ENCODE data around the gene PSMB9.
"Not testable (repeated sequence)": the region's sequence is repeated elsewhere in the genome, so short reads cannot be mapped to it uniquely, and the experiment has no call there.

PSMB9 gene

DNA sequence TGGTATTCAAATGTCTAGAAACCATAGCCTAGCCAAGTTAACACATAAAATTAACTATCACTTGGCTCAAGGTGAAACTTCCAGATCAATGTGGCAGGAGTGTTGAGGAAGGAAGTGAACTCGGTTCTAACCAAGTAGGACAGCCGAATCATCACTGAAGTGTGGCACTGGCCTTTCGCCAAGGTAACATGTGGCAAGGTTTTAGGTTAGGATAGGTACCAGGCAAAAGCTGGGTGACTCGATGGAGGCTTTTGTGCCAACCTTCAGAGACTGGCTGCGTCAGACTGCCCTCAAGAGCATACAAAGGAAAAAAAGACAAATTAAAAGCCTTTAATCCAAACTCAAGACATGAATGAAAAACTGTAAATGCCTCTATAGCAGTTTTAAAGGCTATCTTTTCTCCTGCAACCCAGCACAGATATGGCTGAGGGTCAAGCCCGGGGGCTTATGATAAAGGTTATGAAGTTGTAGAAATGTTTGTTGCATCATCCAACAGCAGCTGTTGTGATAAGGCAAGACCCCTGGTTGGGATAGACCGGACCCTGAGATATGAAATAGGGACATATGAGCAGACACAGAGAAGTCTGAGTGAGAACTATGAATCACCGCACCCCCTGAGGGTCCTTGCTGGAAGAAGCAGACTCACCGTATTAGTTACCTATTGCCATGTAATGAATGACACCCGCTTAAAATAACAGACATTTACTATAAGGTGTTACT, 11.9 kb downstream of the PSMB9 start:
- DNase-seq = no peak

DNA sequence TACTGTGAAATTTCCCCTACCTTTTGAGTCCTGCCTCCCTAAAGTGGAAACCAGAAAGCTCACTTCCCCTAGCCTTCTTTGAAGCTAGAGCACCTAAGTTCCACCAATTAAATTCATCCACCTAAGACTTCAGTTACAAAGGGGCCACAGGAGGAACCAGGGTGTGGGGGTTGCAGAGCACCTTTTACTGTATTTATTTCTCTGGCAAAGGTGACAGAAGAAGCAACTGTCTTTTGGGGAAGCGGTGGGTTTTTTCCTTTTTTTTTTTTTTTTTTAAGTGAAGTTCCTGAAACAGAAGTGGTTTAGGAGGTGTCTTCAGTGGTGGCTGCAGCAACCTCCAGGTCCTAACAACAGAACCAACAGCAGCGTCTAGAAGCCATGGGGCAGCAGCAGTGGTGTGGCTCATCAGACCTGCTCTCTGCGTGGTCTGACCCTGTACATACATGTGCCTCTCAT, 13.1 kb downstream of the PSMB9 start:
- DNase-seq = no peak

DNA sequence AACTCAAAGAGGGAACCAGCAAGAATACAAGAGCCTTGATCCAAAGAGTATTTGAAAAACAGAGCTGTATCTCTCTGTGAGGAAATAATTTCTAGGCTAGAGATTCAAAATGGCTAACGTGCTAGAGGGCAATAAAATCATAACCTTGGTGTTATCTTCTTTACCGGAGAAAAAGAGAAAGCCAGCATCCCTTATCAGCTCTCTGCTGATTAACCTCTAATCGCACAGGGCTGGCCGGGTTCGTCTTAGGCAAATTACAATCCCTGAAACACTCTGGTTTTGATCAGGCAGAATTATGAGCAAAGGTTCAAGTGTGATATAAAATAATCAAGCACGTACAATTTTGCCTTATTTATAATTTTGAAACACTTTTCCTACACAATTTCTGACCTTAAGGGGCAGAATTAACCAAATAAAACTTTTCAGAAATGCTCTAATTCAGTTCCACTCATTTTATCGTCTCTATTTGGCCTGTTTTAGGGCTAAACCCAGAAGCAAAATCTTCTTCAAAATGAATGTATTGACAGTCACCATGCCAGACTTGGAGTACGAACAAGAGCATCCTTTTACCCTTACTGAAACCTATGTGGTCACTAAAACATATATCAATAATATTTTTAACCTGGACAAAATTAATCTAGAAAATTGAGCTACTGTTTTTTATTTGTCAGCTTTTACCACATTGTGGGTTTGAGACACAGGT, 13.7 kb downstream of the PSMB9 start:
- no peak for DNase-seq

DNA sequence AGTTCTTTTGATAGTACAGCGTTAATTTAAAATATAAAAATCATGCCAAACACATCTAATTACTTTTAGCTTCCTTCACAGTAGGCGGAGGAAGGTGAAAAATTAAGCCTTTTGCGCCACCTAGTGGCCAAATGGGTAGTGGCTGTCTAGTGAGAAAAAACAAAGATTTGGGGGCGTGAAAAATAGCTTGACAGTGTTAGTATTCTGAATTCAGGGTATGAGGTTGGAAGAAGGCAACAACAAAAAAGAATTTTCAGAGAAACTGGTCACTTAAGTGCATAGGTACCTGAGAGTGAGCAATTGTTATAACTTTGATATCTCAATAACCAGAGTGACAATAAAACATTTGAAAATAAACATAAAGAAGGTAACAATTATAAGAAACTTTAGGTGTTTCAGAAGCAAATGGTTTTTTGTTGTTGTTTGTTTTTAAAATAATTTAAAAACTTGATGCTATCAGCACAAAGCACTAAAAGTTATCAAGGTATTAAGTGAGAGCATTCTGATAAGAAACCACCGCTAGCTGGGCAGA, 14.3 kb downstream of the PSMB9 start:
- DNase-seq = no peak

DNA sequence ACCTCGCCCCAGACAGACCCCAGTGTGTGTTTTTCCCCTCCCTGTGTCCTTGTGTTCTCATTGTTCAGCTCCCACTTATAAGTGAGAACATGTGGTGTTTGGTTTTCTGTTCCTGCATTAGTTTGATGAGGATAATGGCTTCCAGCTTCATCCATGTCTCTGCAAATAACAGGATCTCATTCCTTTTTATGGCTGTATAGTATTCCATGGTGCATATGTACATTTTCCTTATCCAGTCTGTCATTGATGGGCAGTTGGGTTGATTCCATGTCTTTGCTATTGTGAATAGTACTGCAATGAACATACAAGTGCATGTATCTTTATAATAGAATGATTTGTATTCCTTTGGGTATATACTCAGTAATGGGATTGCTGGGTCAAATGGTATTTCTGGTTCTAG, 20.0 kb downstream of the PSMB9 start:
- DNase-seq = not testable (repeated sequence)

DNA sequence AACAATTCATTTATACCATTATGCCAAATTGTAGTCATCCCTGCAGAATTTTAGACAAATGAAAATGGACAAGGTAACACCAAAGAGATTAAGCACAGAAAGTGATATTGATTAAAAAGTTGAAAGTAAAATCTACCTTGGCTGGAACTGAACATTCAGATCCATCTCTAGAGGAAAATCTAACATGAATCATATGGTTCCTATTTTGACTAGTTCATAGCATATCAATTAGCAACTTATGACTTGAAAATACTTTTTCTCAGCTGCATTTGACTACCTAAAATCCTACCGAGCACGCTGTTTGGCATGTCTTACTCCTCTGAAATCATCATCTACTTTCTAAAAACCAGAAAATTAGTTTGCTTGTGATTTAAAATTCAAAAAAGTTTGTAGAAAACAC, 22.6 kb downstream of the PSMB9 start:
- no peak for DNase-seq

DNA sequence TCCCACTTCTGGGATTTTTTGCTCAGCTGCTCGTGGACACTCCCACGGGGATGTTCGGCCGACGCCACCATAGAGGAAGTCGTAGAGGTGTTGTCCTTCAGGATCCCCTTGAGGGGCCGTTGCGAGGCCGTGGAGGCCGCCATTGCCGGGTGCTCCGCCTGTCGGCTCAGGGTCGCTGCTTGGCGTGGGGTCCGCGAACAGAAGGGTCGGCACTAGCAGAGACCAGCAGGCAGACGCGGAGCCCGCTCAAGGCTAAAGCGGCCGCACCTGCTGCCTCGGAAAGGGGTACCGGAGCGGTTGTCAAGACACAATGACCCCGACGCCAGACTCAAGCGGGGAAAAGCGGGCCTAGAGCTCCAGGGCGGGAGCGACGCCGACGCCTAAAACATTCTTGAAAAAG, 25.7 kb downstream of the PSMB9 start:
- DNase-seq = no peak

DNA sequence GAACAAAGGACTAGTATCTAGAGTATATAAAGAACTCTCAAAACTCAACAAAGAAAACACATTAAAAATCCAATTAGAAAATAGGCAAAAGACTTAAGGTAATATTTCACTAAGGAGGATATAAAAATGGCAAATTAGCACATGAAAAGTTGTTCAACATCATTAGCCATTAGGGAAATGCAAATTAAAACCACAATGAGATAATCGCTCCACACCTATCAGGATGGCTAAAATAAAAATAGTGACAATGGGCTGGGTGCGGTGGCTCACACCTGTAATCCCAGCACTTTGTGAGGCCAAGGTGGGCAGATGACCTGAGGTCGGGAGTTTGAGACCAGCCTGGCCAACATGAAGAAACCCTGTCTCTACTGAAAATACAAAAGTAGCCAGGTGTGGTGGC, 27.0 kb downstream of the PSMB9 start:
- DNase-seq = not testable (repeated sequence)

DNA sequence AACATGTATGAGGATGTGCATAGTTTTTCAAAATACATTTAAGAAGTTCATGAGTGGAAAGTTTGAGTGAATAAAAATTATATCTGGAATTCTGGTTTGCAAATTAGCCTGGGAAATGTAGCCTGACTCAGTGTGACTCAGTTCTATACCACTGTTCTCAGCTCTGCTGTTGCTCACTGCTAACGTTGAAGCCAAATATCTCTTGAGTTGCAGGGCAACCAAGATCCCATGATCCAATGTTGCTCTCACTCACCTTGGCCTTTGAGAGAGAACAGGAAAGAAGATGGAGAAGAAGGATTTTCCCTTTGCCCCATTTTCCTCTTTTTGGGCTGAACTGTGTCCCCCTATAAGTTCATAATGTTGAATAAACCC, 28.9 kb downstream of the PSMB9 start:
- DNase-seq = no peak

DNA sequence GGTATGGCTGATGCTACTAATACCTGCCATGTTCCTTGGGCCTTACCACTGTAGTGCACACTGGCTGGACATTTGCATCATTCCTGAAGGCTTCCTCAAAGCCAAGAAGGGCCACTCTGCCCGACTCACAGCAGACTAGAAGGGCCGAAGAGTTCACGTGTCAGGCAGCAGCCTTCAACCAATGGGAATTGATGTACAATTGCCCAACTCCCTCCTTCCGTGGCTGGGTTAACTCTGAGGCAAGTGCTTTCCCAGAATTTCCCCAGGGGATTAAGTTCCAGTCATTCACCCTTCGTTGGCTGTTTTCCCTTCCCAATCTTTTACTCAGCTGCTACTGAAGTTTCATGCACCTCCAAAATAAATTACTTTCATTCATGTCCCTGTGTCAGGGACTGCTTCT, 29.8 kb downstream of the PSMB9 start:
- no peak for DNase-seq

DNA sequence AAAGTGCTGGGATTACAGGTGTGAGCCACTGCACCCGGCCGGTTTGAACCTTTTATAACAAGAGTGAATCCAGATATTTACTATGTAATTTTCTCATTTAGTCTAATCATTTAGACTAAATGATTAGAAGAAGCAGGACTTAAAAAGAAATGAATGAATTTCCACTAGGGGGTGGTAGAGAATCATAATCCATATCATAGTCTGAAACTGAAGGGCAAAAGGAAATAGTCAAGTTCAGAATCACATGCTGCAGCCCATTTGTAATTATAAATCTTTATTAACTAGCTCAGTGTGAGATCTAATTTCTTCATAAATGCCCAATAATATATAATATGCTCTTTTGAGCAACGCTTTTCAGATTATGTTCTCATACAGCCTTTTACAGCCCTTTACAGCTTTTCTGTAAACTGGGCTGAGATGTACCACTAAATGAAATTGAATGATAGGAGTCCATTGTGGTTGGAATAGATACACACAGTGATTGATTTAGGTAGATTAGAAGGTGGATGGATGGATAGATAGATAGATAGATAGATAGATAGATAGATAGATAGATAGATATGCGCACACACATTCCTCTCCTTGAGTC, 31.8 kb downstream of the PSMB9 start:
- DNase-seq = peak; percentile 33

DNA sequence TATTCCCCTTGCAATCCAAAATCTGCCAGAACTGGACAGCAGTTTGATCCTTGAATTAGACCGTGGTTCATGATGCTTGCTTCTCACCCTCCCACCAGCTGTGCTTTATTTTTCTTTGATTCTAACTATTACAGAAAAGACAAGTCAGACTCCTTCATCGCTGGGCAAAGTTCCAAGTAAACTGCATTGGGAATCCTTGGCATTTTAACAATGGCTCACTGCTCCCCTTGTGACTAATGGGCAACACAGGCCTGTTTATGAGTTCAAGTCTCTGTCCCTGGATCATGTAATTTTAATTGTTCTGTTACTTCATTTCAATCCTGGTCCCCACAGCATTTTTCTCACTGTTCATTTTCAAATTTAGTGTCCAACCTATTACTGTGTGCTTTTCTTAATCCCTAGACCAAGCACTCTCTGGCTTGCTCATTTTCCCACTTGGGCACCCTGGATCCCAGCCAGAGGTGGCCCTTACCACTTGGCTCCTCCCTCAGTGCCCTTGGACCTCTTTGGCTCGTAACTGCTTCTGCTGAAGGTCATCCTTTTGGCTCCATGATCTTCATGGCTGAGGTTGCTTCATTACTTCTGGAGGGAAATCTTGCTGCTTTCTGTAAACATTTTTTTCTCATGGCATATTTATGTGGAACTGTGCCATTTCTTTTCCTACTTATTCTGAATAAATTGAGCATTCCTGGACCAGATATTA, 32.8 kb downstream of the PSMB9 start:
- no peak for DNase-seq

DNA sequence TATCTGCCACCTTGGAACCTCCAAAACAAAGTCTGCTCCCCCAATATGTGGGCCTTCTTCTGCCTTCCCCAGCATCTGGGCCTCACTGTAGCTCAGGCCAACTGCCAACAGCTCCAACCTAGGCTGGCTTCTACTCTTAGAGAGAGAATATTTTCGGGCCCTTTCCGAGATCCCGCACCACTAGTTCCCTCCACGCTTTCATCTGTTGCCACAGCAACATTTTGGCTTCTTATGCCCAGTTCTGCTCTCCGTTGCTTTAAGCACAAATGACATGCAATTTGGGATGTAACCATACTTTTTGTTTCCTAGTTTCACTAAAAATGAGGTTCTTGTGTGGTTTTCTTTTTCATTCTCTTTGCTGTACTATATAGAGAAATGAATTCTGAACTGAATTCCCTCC, 33.6 kb downstream of the PSMB9 start:
- no peak for DNase-seq

DNA sequence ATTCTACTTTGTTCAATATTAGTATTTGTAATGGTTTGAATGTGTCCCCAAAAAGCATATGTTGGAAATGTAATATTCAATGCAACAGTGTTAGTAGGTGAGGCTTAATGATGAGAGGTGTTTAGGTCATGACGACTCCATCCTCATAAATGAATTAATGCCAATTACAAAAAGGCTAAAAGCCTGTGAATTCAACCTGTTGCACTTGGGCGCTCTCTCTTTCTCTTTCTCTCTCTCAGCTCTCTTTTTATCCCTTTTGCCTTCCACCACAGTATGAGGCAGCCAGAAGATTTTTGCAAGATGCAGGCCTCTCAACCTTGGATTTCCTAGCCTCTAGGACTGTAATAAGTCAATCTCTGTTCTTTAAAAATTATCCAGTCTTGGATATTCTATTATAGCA, 34.6 kb downstream of the PSMB9 start:
- DNase-seq = no peak

DNA sequence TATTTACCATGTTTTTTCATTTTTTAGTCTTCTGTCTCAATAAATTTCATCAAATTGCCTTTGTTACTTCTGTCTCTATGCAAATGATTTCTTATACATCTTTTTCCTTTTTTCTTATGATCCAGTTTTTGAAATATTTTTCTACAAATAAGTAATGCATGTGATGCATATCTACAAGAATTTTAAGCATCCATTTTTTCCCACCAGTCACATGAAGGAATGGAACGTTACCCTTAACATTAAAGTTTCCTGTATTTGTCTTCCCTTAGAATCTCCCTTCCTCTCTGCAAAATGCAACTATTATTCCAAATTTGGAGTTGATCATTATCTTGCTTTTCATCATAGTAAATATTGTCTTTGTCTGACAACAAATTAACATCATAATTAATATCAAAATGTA, 35.5 kb downstream of the PSMB9 start:
- no peak for DNase-seq

DNA sequence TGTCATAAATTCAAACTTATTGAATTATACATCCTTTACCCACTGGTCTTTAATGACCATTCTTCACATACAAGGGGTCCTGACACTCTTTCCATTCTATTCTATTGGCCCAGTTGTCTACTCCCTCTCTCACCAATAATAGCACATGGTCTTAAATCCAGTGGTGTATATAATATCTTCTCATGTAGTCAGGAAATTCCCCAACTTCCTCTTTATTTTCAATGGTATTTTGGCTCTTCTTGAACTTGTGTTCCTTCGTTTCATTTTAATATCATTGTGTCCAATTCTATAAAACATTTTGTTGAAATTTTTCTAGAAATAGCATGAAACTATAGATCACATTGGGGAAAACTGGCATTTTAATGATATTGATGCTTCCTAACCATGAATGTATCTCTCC, 36.8 kb downstream of the PSMB9 start:
- no peak for DNase-seq

DNA sequence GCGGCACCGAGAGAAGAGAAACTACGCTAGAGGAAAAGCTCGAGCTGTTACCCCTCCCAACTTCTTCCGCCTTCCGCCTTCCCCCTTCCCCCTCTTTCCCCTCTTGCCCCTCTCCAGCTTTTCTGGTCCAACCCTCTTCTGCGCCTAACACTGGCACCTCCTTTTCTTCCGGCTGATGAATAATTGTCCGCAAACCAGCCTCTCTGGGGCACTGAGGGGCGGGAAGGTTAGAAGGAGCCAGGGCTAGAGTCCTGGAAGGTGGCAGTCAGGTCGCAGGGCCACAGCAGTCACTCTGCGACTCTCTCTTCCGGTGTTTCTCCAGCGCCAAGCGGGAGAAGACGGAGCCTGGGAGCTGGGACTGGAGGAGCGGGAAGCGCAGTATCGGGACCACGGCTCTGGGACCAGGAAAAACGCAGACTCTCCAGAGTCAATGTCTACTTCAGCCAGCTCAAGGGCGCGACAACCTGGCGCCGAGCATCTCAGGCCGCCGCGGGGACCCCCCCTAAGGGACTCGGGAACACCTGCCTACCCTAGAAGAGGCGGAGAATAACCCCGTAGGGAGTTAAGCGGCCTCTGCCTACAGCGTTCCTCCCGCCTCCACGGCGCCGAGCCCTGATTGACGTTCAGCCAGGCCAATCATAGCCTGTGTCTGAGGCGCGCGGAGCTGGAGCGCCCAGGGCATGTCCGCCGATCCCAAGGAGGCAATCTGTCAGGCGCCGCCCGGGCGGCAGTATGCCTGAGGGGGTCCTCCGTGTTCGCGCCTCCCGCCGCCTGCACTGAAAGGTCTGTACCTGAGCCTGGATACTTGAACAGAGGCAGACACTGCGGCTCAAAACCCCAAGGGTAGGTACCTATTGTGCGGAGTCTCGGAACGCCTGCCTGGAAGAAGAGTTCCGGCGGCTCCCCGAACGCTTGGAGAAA, 40.4 kb downstream of the PSMB9 start:
- DNase-seq = peak; percentile 89

DNA sequence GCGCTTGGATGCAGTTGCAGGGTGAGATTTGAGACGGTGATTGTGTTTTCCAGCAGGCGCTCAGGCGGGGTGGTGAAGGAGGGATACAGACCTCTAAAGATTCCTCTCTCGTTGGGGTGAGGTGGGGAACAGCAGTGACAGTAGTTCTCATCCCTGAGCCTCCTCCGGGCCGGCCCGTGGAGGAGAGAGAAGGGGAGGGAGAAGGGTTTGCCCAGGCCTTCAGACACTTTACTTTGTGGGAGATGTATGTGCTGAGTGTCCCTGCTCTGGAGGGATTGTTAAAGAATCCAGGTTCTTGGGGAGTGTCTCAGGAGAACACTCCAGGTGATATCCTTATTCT, 41.0 kb downstream of the PSMB9 start:
- DNase-seq = no peak

DNA sequence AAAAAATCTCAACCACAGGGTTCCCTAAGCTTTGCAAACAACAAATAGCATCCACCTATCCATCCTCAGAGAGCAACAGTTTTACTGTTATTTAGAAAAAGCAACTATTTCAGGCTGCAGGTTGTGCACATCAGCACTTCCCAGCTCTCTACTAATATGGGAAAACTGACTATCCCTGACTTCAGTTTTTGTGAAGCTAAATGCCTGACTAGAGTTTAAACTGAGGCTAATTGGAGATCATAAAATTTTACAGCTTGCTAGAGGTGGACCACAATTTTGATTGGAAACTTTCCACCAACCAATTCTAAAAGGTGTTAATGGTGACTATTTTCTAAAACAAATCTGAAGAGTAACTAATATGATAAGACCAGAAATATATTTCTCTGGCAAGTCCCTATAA, 50.0 kb downstream of the PSMB9 start:
- DNase-seq = no peak

DNA sequence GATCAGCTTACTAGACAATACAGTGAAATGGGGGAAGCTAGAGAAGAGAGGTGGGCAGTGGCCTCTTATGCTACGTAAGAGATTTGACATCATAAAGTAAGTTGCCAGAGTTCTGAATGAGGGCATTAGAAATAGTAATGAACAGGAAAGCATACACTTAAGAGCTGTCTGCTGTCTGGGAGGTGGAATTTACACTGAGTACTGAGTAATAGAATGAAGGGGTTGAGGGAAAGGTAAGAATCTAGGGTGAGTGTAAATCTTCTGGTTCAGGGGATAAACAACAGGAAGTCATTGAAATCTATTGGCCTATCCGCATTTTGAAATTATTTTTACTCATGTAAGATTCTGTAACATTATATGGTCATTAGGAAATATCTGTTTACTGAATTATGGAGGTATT, 51.1 kb downstream of the PSMB9 start:
- no peak for DNase-seq

DNA sequence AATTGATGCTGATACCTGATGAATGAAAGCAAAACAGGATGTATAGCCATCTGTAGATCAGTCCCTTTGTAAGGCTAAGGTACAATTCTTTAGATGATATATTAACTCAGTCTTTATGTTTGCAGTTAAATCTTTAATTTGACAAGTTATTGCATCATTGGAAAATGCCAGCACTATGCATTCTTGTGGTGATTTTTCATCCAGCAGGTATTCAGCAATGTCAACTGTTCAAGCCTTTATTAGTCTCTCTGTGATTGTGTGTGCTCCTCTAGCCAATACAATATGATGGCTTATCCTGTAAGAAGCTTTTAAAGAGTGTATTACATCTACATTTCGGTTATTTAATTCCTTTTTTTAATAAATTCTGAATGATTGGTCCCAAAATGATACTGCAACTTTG, 52.5 kb downstream of the PSMB9 start:
- DNase-seq = no peak

DNA sequence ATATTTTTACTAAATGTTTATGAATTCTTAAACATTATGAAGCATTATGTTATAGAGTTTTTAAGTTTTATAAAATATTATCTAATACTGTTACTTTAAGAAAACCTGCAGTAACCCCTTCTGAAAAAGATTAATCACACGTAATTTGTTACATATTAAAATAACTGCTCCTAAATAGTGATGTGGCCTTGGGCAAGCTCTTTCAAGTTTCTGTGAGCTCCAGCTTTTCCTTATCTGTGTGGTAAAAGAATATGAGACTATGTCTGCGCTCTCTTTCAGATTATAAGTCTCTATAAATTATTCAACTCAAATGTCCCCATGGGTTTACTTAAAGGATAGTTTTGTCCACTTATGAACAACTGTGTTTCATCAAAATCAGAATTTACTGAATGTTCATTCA, 54.9 kb downstream of the PSMB9 start:
- DNase-seq = no peak
